Neuronal stem cell (in vitro differentiated cells): ENCODE results near the gene FILIP1L.

ENCODE experiments used
- DNase-seq: peaks from one replicate; pipeline ENCODE4 v3.0.0-alpha.2; 2013; ENCODE audit warnings: low spot score
- H2AFZ ChIP-seq: one replicate; pipeline ENCODE4 v1.6.1; 2013; ENCODE audit warnings: mild to moderate bottlenecking, low read length, inconsistent platforms
- H2AK5ac ChIP-seq: 2 replicates; pipeline ENCODE4 v1.6.1; 2013; ENCODE audit warnings: low read depth, mild to moderate bottlenecking, inconsistent platforms, low read length, moderate library complexity, mixed read lengths
- H2BK120ac ChIP-seq: 2 replicates; pipeline ENCODE4 v1.6.1; 2013; ENCODE audit warnings: low read depth, mild to moderate bottlenecking, inconsistent platforms, low read length, moderate library complexity, mixed read lengths
- H2BK12ac ChIP-seq: one replicate; pipeline ENCODE4 v1.6.1; 2013; ENCODE audit warnings: low read length, inconsistent platforms
- H2BK15ac ChIP-seq: 2 replicates; pipeline ENCODE4 v1.6.1; 2013; ENCODE audit warnings: mild to moderate bottlenecking, low read length, inconsistent platforms, mixed read lengths
- H2BK5ac ChIP-seq: one replicate; pipeline ENCODE4 v1.6.1; 2013; ENCODE audit warnings: inconsistent platforms, mild to moderate bottlenecking, low read length, moderate library complexity
- H3K14ac ChIP-seq: one replicate; pipeline ENCODE4 v1.6.1; 2013; ENCODE audit warnings: low read length, inconsistent platforms
- H3K18ac ChIP-seq: 2 replicates; pipeline ENCODE4 v1.6.1; 2013; ENCODE audit warnings: low read length, inconsistent platforms
- H3K23ac ChIP-seq: 2 replicates; pipeline ENCODE4 v1.6.1; 2013; ENCODE audit warnings: low read depth, mild to moderate bottlenecking, mixed read lengths, low read length, inconsistent platforms; ENCODE audit not compliant: poor library complexity
- H3K27ac ChIP-seq: replicated peaks from 3 replicates; pipeline ENCODE4 v1.5.1; 2013; ENCODE audit warnings: low read length, inconsistent platforms
- H3K27me3 ChIP-seq, 3 experiments: 2 replicates each; pipeline ENCODE4 v1.6.1; 2013; ENCODE audit warnings: low read length in 3 of 3, mild to moderate bottlenecking in 2 of 3, inconsistent platforms in 1 of 3, low read depth in 1 of 3, mixed read lengths in 1 of 3, moderate library complexity in 1 of 3; ENCODE audit not compliant: control insufficient read depth in 3 of 3, insufficient read depth in 3 of 3
- H3K36me3 ChIP-seq, 2 donors: replicated peaks in 1 of 2; 2 replicates each; pipeline ENCODE4 v1.6.1; 2013; ENCODE audit warnings: low read length in 2 of 2; ENCODE audit not compliant: control insufficient read depth in 2 of 2, insufficient read depth in 2 of 2
- H3K4ac ChIP-seq: 2 replicates; pipeline ENCODE4 v1.6.1; 2013; ENCODE audit warnings: inconsistent platforms, mild to moderate bottlenecking, low read length, moderate library complexity
- H3K4me1 ChIP-seq, 2 donors: 1 replicate in 1 of 2; 2 replicates in 1 of 2; pipeline ENCODE4 v1.6.1; 2013; ENCODE audit warnings: low read length in 2 of 2, low read depth in 1 of 2; ENCODE audit not compliant: control insufficient read depth in 2 of 2, insufficient read depth in 1 of 2
- H3K4me2 ChIP-seq: one replicate; pipeline ENCODE4 v1.6.1; 2013; ENCODE audit warnings: mild to moderate bottlenecking, low read length, inconsistent platforms; ENCODE audit not compliant: insufficient read depth, poor library complexity, severe bottlenecking
- H3K4me3 ChIP-seq, 2 donors: 2 replicates each; pipeline ENCODE4 v1.5.1; 2013; ENCODE audit warnings: low read length in 2 of 2, mild to moderate bottlenecking in 2 of 2, inconsistent platforms in 1 of 2, moderate library complexity in 1 of 2
- H3K79me1 ChIP-seq: one replicate; pipeline ENCODE4 v1.6.1; 2013; ENCODE audit warnings: low read depth, mild to moderate bottlenecking, inconsistent platforms, low read length, moderate library complexity
- H3K9ac ChIP-seq: one replicate; pipeline ENCODE4 v1.6.1; 2013; ENCODE audit warnings: mild to moderate bottlenecking, low read depth, low read length, inconsistent platforms; ENCODE audit not compliant: poor library complexity
- H3K9me3 ChIP-seq, 2 donors: replicated peaks in 1 of 2; 2 replicates each; pipeline versions ENCODE3 to v1.6.1; 2013; ENCODE audit warnings: low read length in 2 of 2, mild to moderate bottlenecking in 2 of 2, inconsistent platforms in 1 of 2, low read depth in 1 of 2, mixed read lengths in 1 of 2, moderate library complexity in 1 of 2; ENCODE audit not compliant: control insufficient read depth in 2 of 2, insufficient read depth in 1 of 2
- H4K8ac ChIP-seq: one replicate; pipeline ENCODE4 v1.6.1; 2013; ENCODE audit warnings: low read depth, mild to moderate bottlenecking, inconsistent platforms, low read length, moderate library complexity
- H4K91ac ChIP-seq: one replicate; pipeline ENCODE4 v1.6.1; 2013; ENCODE audit warnings: low read length, low read depth, mild to moderate bottlenecking, inconsistent platforms; ENCODE audit not compliant: poor library complexity
- WGBS, 2 donors: extraction: QIAGEN DNeasy Blood & Tissue Kit; methylation state at CpG; one replicate each; pipeline ENCODE4 v1.1.7; 2013; ENCODE audit warnings: missing lambda C conversion rate in 2 of 2, mixed read lengths in 1 of 2; ENCODE audit not compliant: insufficient read length in 2 of 2, insufficient replicate concordance in 1 of 2; ENCODE audit errors: extremely low coverage in 2 of 2; 5-methylcytosine and 5-hydroxymethylcytosine counted together

Gene FILIP1L

GRCh38 chr3:100100425-100100824 is 13.9 kb downstream of the FILIP1L start:
- no CpG with 5 or more reads among the region's 2 CpGs for WGBS, 2 donors
- no peak overlapping the region for H3K14ac ChIP-seq

GRCh38 chr3:100099621-100100020 is 14.7 kb downstream of the FILIP1L start:
- Histone ChIP-seq H3K9ac (no peak overlapping the region), H2BK5ac (no peak overlapping the region), H2BK15ac (no peak overlapping the region), H3K14ac (no peak overlapping the region), H3K27ac (no peak overlapping the region), H3K4me1 (peaks cover 3 to 4% of the 10 kb centered on the region in 2 donors), H3K18ac (no peak overlapping the region), H2BK12ac (no peak overlapping the region), H3K4me2 (no peak overlapping the region), H4K8ac (no peak overlapping the region), H3K79me1 (no peaks in the 10 kb centered on the region), H3K4ac (no peak overlapping the region), H2AK5ac (no peak overlapping the region), H3K4me3 (no peak overlapping the region), H2BK120ac (no peak overlapping the region), H2AFZ (no peak overlapping the region), H3K27me3 (no peaks in the 10 kb centered on the region), H4K91ac (no peak overlapping the region), H3K36me3 (no peaks in the 10 kb centered on the region), H3K23ac (no peak overlapping the region), H3K9me3 (no peaks in the 10 kb centered on the region)
- WGBS, 2 donors, result no CpG with 5 or more reads among the region's 2 CpGs
- no peak for DNase-seq

More at GRCh38 chr3:100100425-100100824, 13.9 kb downstream of the FILIP1L start:
- no peak overlapping the region for H3K4ac ChIP-seq
- no peak overlapping the region for H2BK12ac ChIP-seq
- H3K27ac ChIP-seq, result no peak overlapping the region
- no peak overlapping the region for H2BK15ac ChIP-seq
- no peak overlapping the region for H3K18ac ChIP-seq
- H2BK5ac ChIP-seq, result no peak overlapping the region
- H3K36me3 ChIP-seq, result no peaks in the 10 kb centered on the region
- H3K9me3 ChIP-seq, result no peaks in the 10 kb centered on the region
- H3K27me3 ChIP-seq, result no peaks in the 10 kb centered on the region
- H3K79me1 ChIP-seq, result no peaks in the 10 kb centered on the region
- no peak overlapping the region for H2BK120ac ChIP-seq
- no peak overlapping the region for H3K4me3 ChIP-seq
- no peak overlapping the region for H4K91ac ChIP-seq
- H3K23ac ChIP-seq, result no peak overlapping the region
- no peak overlapping the region for H3K9ac ChIP-seq
- peaks cover 3 to 4% of the 10 kb centered on the region in 2 donors for H3K4me1 ChIP-seq
- DNase-seq, result no peak
- no peak overlapping the region for H3K4me2 ChIP-seq
- no peak overlapping the region for H2AFZ ChIP-seq
- no peak overlapping the region for H2AK5ac ChIP-seq
- H4K8ac ChIP-seq, result no peak overlapping the region

GRCh38 chr3:100098784-100099070 is 15.6 kb downstream of the FILIP1L start:
- no peak overlapping the region for H3K27ac ChIP-seq
- H3K9me3 ChIP-seq, result no peaks in the 10 kb centered on the region
- H3K27me3 ChIP-seq, result no peaks in the 10 kb centered on the region
- H3K79me1 ChIP-seq, result no peaks in the 10 kb centered on the region
- H2BK15ac ChIP-seq, result no peak overlapping the region
- no peak for DNase-seq
- H2AFZ ChIP-seq, result no peak overlapping the region
- no peak overlapping the region for H2BK120ac ChIP-seq
- H2BK5ac ChIP-seq, result no peak overlapping the region
- no peak overlapping the region for H3K4me2 ChIP-seq
- H3K36me3 ChIP-seq, result no peaks in the 10 kb centered on the region
- no peak overlapping the region for H2BK12ac ChIP-seq
- no peak overlapping the region for H4K91ac ChIP-seq
- H3K4me1 ChIP-seq, result peaks cover 0 to 4% of the 10 kb centered on the region in 2 donors
- no peak overlapping the region for H3K4ac ChIP-seq
- H3K9ac ChIP-seq, result no peak overlapping the region
- H4K8ac ChIP-seq, result no peak overlapping the region
- no peak overlapping the region for H3K18ac ChIP-seq
- H3K14ac ChIP-seq, result no peak overlapping the region
- H3K23ac ChIP-seq, result no peak overlapping the region
- H3K4me3 ChIP-seq, result no peak overlapping the region
- H2AK5ac ChIP-seq, result no peak overlapping the region

GRCh38 chr3:100097919-100098783 is 16.1 kb downstream of the FILIP1L start:
- peaks cover 0 to 4% of the 10 kb centered on the region in 2 donors for H3K4me1 ChIP-seq
- no peak overlapping the region for H3K18ac ChIP-seq
- no peak overlapping the region for H3K27ac ChIP-seq
- H3K23ac ChIP-seq, result no peak overlapping the region
- no peaks in the 10 kb centered on the region for H3K36me3 ChIP-seq
- H3K79me1 ChIP-seq, result no peaks in the 10 kb centered on the region
- no peaks in the 10 kb centered on the region for H3K9me3 ChIP-seq
- no CpG with 5 or more reads among the region's 6 CpGs for WGBS, 2 donors
- H2AK5ac ChIP-seq, result no peak overlapping the region
- H3K27me3 ChIP-seq, result no peaks in the 10 kb centered on the region
- no peak overlapping the region for H2BK12ac ChIP-seq
- H2AFZ ChIP-seq, result no peak overlapping the region
- no peak overlapping the region for H2BK5ac ChIP-seq
- no peak overlapping the region for H3K14ac ChIP-seq
- no peak overlapping the region for H3K4ac ChIP-seq
- no peak overlapping the region for H2BK15ac ChIP-seq
- no peak overlapping the region for H4K8ac ChIP-seq
- no peak overlapping the region for H4K91ac ChIP-seq
- DNase-seq, result no peak
- H2BK120ac ChIP-seq, result no peak overlapping the region
- no peak overlapping the region for H3K9ac ChIP-seq
- H3K4me3 ChIP-seq, result no peak overlapping the region
- no peak overlapping the region for H3K4me2 ChIP-seq
